ENCODE data around the gene PIGB. TPM values are rescaled to one million over a fixed set of nuclear protein-coding genes. Genes with fewer than 3 reads are reported as not detected.

Gene PIGB
- total RNA-seq, result 8.1 to 16.9 TPM (median 8.9 TPM) in 3 replicates
- long read RNA-seq, partial matches to known transcripts, result 0 of 5 reads
- long read RNA-seq, other reads (novel, unspliced or antisense), result 1 of 5 reads

DNA sequence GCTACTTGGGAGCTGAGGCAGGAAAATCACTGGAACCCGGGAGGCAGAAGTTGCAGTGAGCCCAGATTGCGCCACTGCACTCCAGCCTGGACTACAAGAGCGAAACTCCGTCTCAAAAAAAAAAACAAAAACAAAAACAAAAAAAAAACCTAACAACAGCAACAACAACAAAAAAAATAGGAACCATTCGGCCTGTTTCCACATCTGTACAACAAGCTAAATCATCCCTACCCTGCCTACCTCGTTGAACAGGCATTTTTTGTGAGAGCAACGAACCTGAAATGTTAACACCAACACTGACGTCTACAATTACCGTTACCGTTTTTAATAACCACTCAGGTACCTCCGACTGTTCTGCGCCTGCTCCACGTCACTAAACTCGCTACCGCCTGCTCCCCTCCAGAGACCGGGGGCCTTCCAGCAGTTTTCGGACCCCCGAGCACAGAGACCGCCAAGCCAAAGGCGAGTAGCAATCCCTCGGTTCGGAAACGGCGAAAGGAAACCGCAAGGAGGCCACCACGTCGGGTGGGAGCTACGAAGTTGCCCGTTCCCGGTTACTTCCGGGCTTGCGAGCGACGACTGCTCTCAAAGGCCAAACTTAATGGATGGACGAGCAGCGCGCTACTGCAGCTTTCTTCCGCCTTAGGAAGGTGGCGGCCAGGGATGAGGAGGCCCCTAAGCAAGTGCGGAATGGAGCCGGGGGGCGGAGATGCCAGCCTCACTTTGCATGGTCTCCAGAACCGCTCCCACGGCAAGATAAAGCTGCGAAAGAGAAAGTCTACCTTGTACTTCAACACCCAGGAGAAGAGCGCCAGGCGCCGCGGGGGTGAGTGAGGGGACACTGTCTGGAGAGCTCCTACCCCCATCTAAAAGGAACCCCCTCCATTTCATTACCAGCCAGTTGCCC, at the start of gene PIGB, which contains the start of gene PIGBOS1:
TSS of gene PIGB (plus strand) at position 635 of the 907 bp plus-strand sequence. CDS start at position 664, 29 bp downstream.
TSS of gene PIGBOS1 (minus strand) at position 536 of the 907 bp plus-strand sequence. CDS start 1,331 bp downstream, outside the sequence.
- TF ChIP-seq, protein P1, sequence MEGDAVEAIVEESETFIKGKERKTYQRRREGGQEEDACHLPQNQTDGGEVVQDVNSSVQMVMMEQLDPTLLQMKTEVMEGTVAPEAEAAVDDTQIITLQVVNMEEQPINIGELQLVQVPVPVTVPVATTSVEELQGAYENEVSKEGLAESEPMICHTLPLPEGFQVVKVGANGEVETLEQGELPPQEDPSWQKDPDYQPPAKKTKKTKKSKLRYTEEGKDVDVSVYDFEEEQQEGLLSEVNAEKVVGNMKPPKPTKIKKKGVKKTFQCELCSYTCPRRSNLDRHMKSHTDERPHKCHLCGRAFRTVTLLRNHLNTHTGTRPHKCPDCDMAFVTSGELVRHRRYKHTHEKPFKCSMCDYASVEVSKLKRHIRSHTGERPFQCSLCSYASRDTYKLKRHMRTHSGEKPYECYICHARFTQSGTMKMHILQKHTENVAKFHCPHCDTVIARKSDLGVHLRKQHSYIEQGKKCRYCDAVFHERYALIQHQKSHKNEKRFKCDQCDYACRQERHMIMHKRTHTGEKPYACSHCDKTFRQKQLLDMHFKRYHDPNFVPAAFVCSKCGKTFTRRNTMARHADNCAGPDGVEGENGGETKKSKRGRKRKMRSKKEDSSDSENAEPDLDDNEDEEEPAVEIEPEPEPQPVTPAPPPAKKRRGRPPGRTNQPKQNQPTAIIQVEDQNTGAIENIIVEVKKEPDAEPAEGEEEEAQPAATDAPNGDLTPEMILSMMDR (IDR thresholded peaks at IDR 0.05), result peak; percentile 35
- Mint-ChIP-seq H3K27me3 (ENCODE audit: low read depth) (no peaks in the 10 kb centered on the region), H3K4me1 (ENCODE audit: low read depth) (peaks cover 34% of the 10 kb centered on the region), H3K4me3 (ENCODE audit: unreplicated experiment) (peak within 1 kb of the TSS; percentile 96), H3K9me3 (ENCODE audit: low read depth) (no peaks in the 10 kb centered on the region), H3K36me3 (ENCODE audit: low read depth) (peaks cover 1% of the 10 kb centered on the region), H3K27ac (ENCODE audit: unreplicated experiment) (peak within 1 kb of the TSS; percentile 99)
- DNase-seq (ENCODE audit: low spot score), result no peak

DNA sequence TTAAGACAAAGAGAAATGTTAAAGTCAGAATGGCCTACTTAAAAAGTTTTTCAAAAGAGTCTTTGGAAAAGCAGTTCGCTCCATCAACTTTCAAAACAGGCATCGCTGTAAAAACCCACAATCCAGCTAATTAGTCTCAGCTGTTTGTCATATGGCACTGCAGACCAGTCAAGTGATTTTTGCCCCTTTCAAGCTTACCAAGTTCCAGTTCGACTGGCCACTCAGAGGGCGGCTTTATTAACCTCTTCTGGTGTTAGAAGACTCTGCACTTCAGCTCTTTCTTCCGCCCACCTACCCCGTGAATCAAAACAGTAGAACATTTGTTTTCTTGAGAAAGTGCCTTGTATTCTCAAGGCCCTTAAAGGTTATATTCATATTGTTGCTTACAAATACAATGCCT, 48.7 kb upstream of the PIGB start:
- no peak for DNase-seq (ENCODE audit: low spot score)
- H3K4me1 Mint-ChIP-seq (ENCODE audit: low read depth), result peaks cover 6% of the 10 kb centered on the region
- no peaks in the 10 kb centered on the region for H3K27me3 Mint-ChIP-seq (ENCODE audit: low read depth)
- H3K4me3 Mint-ChIP-seq (ENCODE audit: unreplicated experiment), result no peak overlapping the region
- no peak overlapping the region for H3K27ac Mint-ChIP-seq (ENCODE audit: unreplicated experiment)
- H3K36me3 Mint-ChIP-seq (ENCODE audit: low read depth), result peaks cover 2% of the 10 kb centered on the region
- TF ChIP-seq, protein P1 (IDR thresholded peaks at IDR 0.05), result no peak
- no peaks in the 10 kb centered on the region for H3K9me3 Mint-ChIP-seq (ENCODE audit: low read depth)

DNA sequence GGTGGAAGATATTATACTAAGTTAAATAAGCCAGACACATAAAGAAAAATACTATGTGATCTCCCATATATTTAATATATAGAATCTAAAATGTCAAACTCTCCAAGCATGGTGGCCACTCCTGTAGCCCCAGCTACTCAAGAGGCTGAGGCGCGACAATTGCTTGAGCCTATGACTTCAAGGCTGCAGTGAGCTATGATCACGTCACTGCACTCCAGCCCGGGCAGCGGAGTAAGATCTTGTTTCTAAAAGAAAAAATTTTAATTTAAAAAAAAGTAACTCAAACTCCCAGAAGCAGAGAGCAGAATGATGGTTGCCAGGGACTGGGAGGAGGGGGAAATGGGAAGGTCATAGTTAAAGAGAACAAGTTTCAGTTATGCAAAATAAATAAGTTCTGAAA, 42.7 kb upstream of the PIGB start:
- Mint-ChIP-seq H3K9me3 (ENCODE audit: low read depth) (no peaks in the 10 kb centered on the region), H3K4me3 (ENCODE audit: unreplicated experiment) (no peak overlapping the region), H3K4me1 (ENCODE audit: low read depth) (peaks cover 23% of the 10 kb centered on the region), H3K36me3 (ENCODE audit: low read depth) (no peaks in the 10 kb centered on the region), H3K27me3 (ENCODE audit: low read depth) (no peaks in the 10 kb centered on the region), H3K27ac (ENCODE audit: unreplicated experiment) (no peak overlapping the region)
- DNase-seq (ENCODE audit: low spot score), result no peak
- TF ChIP-seq, protein P1 (IDR thresholded peaks at IDR 0.05), result no peak

DNA sequence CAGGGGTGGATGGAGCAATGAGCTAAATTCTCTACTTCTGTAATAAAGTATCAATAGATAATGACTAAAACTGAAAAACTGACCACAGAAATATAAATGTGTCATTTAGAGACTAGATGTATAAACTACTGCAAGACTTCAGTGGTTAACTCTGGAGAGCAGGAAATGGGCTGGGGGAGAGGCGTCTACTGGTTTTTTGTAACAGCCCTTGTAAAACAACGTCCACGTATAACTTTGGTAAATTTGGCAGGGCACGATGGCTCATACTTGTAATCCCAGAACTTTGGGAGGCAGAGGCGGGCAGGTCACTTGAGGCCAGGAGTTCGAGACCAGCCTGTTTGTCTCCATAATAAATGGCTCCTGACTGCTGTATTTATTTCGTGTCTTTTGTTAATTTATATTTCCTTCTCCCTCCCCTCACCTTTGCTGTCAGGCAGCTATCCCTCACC, 41.9 kb upstream of the PIGB start:
- no peaks in the 10 kb centered on the region for H3K36me3 Mint-ChIP-seq (ENCODE audit: low read depth)
- H3K4me1 Mint-ChIP-seq (ENCODE audit: low read depth), result peaks cover 27% of the 10 kb centered on the region
- no peak overlapping the region for H3K27ac Mint-ChIP-seq (ENCODE audit: unreplicated experiment)
- DNase-seq (ENCODE audit: low spot score), result no peak
- H3K27me3 Mint-ChIP-seq (ENCODE audit: low read depth), result no peaks in the 10 kb centered on the region
- no peaks in the 10 kb centered on the region for H3K9me3 Mint-ChIP-seq (ENCODE audit: low read depth)
- H3K4me3 Mint-ChIP-seq (ENCODE audit: unreplicated experiment), result no peak overlapping the region
- TF ChIP-seq, protein P1 (IDR thresholded peaks at IDR 0.05), result no peak

DNA sequence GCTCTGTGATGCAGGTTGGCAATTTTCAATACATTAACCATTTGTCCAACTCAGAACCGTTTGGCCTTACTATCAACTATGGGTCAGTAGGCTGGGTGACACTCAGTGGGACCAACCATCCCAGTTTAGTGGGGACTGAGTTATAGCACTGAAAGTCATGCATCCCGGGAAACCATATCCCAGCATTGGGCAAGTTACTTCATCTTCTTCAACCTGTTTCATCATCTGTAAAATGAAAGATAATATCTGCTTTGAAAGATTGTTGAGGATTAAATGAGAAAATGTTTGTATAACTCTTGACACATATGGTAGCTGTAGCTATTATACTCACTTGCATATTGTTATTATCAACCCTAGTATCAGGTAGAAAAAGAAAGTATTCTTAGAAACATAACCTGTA, 41.3 kb upstream of the PIGB start:
- H3K36me3 Mint-ChIP-seq (ENCODE audit: low read depth), result no peaks in the 10 kb centered on the region
- TF ChIP-seq, protein P1 (IDR thresholded peaks at IDR 0.05), result no peak

More for the DNA sequence above, 41.3 kb upstream of the PIGB start:
- Mint-ChIP-seq H3K9me3 (ENCODE audit: low read depth) (no peaks in the 10 kb centered on the region), H3K27ac (ENCODE audit: unreplicated experiment) (no peak overlapping the region), H3K4me1 (ENCODE audit: low read depth) (peaks cover 33% of the 10 kb centered on the region), H3K4me3 (ENCODE audit: unreplicated experiment) (no peak overlapping the region), H3K27me3 (ENCODE audit: low read depth) (no peaks in the 10 kb centered on the region)
- no peak for DNase-seq (ENCODE audit: low spot score)
